Superior temporal gyrus (tissue), 1 donor: Measurements from ENCODE around the gene BMAL1.

Source experiments
- DNase-seq: peaks from one replicate; pipeline ENCODE4 v3.0.0-alpha.2; 2016; ENCODE audit errors: extremely low spot score

The BMAL1 gene

DNA sequence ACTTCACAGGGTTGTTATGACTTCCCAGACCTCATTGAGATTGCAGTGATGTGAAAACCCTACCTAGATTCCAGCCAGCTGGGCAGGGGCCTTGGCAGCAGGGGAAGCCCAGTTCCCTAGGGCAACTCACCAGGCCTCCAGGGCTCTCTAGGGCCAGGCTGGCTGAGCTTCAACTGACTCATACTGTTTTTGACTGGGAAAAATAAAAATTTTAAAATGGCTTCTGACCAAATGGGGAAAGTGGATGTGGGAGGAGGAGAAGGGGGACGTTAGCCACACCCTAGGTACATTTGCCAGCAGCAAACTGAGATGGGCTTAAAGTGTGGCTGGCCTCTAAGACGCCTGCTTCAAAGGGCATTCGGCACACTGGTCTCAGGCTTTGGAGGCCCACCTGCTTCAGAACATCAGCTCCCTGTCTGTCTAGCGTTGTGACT is 39.0 kb downstream of the BMAL1 start:
- DNase-seq, result no peak

DNA sequence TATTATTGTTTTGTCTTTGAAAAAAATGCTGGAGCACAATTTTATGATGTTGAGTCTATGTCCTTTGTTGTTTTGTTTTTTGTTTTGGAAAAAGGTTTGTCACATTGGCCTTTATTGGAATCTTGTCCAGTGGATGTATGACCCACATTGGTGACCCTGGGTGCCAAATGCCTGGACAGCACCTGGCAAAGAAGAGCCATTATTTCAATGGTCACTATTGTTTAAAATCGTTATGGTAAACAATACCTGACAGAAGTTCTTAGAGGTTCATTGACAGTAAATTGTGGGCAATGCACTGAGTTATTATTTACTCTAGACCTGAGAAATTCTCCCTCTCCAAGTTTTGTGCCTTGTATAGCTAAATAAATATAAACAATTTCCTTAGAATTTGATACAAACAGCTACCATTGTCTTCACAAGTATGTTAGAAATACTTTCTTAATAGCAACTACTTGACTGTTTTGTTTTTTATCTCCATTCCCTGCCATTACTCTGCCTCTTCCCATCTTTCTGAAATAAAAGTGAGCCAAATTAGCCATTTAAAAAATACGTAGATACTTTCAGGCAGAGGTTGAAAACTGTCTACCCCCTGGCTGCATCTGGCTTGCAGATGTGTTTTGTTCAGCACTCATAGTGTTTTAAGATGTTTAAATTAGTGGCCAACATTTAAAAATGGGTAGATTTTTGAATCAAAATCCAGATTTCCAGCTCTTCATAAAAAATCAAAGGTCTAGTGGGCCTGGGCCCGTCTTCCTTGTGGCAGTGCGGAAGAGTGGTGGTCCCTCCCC is 39.9 kb downstream of the BMAL1 start:
- DNase-seq, result no peak

- DNase-seq, result no peak
Observed at GRCh38 chr11:13318498-13319295, 41.1 kb downstream of the BMAL1 start.

DNA sequence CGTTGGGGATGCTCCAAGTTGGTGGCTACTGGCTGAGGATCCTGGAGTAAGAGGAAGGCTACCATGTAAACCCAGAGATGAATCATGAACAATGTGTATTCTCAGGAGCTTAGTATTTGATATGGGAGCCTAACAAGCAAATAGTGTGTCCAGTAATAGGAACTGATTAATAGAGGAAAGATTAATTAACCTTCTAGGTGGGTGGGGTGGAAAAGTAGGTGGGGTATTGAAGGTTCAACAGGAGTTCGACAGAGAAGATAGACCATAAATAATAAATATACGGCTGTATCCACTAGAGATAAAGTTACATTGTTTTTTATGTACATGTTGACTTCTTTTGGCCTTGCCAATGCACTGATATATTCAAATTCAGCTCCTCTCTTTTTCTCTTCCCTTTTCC is 43.1 kb downstream of the BMAL1 start:
- DNase-seq, result no peak

GRCh38 chr11:13321431-13321830 is 43.8 kb downstream of the BMAL1 start:
- DNase-seq, result no peak

DNA sequence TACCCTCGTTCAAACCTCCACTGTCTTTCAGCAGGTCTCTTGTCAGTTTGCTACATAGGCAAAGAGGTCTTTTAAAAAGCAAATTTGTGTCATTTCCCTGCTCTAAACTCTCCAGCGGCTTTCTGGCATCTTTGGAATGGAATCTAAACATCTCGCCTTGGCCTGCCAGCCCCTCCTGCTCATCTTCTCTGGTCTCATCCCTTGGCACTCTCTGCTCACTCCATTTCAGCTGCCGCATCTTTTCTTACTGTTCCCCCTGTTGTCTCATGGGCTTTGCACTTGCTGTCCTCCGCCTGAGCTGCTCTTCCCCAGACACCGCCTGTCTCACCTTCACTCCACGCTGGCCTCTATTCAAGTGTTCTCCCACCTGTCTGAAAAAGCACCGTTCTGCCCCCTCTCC is 46.6 kb downstream of the BMAL1 start:
- peak; percentile 13 for DNase-seq

DNA sequence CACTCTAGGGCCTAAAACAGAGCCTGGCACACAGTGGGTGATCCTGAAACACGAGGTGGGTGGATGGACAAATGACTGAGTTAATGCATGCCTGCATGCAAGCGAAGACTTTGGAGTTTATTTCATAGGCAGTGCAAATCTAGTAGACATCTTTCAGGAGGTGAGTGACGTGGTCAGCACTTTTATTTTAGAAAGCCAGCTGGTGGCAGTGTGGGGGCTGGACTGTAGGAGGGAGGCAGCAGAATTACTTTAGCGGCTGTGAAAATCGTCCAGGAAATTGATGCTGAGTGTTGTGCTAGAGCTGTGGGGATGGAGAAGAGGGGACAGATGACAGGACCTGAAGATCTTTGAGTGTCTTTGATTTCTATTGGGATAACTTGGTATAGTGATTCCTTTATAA is 47.1 kb downstream of the BMAL1 start:
- peak; percentile 67 for DNase-seq

DNA sequence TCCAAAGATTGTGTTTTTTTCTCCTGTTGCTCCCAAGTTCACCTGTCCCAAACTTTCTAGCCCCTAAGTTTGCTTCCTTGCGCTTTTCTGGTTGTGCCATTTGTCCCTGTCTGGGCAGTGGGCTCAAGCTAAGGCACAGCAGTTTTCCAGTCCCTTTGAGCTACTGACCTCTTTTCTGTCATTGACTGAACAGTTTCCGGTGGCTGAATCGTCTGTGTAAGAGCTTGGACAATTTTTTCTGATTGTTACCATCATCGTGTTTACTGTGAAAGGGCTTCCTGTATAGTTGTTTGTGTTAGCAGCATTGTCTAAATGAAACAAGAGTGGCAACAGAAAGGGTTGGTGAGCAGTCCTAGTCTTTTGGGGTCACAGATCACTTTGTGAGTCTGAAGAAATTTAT is 49.8 kb downstream of the BMAL1 start:
- no peak for DNase-seq

DNA sequence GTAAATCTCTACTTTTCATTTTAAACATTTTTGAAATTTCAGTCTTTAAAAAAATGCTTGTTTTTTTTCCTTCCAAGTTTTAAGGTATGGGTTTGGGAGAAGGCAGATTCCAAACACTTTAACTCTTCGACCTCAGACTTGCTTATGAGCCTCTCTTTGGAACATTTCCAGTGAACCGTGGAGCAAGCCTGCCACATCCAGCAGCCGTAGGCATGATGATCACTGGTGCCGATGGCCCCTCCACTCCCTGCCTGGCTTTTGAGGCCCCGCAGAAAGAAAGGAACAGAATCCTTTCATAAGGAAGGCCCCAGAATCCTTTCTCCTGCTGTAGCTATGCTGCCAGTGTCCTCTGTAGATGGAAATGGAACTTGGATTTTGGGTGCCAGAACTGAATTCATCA is 50.7 kb downstream of the BMAL1 start:
- DNase-seq, result no peak

DNA sequence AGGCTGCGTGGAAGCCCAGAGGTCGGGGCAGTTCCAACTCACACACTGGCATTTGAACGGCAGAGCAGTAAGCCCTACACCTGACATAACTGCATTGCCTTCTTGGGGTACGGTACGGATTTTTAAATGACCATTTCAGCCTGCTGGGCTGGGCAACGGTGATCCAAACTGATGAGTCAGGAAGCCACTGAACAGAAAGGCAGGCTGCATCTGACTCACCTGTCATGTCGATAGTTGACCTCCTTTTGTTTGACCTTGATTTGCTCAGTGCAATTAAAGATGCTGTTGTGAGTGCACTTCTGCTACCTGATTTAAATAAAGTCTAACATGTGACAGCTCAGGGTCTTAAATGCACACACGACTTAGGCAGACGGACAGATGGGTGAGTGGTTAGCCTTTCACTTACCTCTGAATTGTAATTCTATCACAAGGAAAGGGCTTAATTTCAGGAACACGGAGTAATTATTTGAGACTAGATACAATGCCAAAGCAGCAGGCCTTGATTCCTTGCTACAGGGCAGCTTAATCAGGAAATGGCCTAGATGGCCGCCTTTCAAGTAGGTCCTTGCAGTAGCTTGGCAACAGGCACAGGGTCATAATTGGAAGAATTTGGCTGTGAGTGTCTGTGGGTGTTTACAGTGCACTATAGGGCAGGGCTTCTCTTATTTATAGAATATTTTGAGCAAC is 52.2 kb downstream of the BMAL1 start:
- DNase-seq, result no peak

- no peak for DNase-seq
Observed at GRCh38 chr11:13332124-13332523, 54.5 kb downstream of the BMAL1 start.

DNA sequence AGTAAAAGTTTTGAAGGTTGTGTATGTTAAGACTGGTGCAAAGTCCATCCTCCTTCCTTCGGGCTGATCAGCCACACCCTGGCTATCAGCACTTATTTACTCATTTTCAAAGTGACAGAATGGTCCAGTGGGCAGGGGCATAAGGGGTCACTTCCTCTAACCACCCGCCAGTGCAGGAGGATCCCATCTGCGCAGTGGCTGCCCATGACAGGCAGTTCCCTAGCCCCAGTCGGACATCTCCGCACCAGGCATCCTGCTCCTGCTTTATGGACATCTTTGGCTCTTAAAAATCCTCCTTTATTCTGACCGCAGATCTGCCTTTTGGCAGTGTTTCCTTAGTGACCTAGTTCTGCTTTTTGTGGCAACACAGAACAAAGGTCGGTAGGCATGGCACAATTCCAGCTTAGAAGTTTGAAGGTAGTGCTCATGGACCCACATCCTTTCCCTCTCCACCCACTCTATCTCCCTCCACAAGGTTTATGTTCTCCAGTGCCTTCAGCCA is 55.9 kb downstream of the BMAL1 start:
- DNase-seq, result no peak

DNA sequence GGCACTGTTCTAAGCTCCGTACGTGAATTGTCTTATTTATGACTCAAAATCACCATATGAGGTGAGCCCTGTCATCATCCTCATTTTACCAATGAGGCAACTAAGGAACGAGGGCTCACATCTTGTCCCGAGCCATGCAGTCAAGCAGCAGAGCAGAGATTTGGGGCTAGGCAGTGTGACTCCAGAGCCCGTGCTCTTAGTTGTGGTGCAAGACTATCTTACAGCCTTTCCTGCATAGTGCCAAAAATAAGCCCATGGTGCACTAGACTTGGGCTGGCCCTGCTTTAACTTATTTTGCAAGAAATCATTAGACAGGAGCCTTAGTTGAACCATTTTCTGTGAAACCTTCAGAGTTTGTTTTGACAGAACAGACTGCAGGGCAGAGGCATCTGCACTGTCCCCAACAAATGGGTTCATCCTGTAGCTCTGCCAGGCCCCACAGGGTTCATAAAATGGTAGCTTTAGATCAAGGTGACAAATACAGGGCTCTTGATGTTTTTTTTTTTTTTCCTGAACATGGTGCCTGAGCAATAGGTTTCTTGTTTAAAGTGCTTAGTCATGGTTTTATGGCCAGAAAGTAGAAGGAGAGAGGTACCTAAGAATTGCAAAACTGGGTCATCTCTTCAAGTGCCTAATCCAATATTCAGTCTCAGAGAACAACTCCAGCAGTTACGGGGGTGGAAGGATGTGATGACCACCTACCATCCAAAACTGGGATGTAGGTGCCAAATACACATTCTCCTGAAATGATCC is 56.6 kb downstream of the BMAL1 start:
- no peak for DNase-seq

DNA sequence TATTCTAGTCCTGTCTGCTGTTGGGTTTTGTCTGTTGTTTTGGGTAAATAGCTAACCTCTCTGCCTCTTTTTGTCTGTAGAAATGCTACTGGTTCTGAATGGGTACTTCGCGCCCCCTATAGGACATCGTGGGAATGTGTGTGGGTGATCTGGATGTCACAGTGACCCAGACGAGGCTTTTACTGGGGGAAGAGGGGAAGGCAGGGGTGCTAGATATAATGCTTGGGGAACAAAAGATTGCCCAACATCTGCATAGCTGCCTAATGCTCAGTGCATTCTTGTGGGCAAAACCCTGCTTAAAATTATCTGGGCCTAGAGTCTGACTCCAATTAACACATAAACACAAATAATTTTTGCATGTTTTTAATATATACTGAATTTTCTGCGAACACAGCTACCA is 57.7 kb downstream of the BMAL1 start:
- DNase-seq, result peak; percentile 73

DNA sequence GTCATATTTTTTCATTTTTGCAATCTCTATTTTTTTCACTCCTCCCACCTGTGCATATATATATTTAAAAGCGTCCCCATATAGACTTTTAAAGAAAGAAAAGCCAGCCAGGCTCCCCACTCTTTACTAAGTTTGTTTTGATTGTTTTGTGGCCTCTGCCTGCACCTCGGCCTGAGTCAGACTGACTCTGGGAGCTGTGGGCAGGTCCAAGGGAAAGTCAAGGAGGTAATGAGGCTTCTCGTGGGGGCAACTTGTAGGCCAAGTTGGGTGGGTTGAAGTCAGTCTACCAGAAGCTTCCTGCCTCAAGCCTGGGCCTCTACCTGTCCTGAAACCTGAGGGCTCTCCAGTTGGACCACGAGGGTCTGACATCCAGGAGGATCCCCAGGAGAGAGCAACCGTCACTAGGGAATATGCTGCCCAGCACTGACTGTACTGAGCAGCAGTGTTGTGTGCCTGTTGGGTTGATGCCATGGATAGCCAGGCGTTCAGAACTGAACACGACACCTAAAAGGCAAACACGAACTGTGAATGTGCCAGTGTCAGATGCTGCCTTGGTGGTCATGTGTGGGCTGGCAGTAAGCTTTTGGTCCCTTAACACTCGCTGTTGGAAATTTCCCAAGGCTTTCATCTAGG is 58.8 kb downstream of the BMAL1 start:
- no peak for DNase-seq

- DNase-seq, result no peak
Observed at GRCh38 chr11:13338019-13338426, 60.4 kb downstream of the BMAL1 start.

DNA sequence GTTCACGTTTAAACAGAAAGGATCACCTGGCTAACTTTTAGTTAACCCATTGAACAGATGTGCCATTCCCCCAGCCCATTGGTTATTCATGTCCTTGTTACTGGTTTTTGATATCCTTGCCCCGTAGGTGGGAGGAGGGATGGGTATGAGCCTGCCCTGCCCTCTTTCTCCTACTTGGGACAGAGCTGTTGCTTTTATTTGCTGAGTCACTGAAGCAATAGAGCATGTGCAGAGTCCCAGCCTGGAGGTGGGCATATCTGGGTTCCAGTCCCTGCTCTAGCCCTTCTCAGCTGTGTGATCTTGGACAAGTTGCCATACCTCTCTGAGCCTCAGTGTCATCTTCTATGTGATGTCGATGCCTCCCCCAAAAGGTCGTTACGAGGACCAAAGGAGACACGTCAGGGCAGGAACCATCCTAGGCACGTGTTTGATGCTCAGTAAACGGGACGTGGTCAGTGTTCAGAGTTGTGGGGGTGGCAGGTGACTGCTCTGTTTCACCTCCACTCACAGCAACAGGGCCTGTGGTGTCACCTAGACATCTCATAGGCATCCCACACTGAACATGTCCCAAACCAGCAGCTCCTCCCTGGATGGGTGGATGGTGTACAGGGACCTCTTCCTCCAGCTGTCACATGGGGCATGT is 61.0 kb downstream of the BMAL1 start:
- no peak for DNase-seq

DNA sequence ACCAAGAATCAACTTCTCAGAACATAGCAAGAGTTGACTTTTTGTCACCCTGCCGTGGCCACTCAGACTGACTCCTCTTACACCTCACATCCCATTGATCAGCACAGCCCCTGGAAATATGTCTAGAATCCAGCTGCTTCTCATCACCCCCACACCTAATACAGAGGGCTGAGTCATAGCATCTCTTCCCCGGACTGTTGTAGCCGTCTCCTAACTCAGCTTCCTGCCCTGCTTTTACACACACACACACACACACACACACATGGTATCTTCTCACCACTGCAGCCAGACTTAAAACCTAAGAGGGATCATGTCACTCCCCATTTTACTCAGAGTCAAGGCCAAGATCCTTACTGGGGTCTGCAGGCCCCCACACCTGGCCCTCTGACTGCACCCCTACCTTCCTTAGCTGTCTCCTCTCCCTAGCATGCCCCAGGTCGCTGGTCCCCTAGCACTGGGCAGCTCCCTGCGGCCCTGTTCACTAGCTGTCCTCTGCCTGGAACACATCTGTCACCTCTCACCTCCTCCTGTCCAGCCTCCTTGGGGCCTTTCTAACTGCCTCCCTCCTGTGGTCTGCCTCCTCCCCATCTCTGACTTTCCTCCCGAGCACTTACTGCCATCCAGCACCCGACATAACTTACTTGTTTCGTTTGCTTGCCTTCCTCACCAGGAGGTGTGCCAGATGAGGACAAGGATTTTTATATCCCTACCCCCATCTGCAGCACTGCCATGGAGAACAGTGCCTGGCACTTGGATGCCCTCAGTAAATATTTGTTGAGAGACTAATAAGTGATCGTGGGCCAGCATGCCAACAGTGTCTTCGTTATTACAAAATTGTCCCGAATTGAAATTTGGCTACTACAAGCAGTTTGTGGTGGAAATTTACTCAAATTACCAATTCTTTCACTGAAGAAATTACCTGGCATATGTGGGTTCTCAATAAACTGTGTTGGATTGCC is 61.9 kb downstream of the BMAL1 start:
- no peak for DNase-seq

GRCh38 chr11:13341026-13341425 is 63.4 kb downstream of the BMAL1 start:
- DNase-seq, result no peak
